Limb (tissue), 2 donors: ENCODE measurements around the gene PTBP3.
A peak's percentile ranks its signal among the peaks of the same experiment; 100 is the strongest.

Experiments
- DNase-seq, 2 donors: peaks; one replicate each; pipeline ENCODE4 v3.0.0-alpha.2; 2016; ENCODE audit errors: extremely low spot score in 2 of 2

The PTBP3 gene

DNA sequence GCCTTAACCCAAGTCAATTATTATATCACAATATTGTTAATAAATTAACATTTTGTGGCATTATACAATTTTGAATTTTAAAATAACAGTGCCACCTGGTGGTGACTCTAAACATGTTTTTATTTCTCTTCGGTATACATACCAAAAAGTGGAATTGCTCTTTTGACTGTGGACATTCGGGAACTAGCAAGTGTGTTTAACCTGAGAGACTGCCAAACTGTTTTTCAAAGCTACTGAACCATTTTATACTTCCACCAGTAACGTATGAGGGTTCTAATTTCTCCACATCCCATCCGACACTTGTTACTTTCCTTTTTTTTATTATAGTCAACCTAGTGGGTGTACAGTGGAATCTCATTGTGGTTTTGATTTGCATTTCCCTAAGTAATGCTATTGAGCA, 28.2 kb upstream of the PTBP3 start:
- peak in 1 of 2 donors; percentile 62 for DNase-seq

DNA sequence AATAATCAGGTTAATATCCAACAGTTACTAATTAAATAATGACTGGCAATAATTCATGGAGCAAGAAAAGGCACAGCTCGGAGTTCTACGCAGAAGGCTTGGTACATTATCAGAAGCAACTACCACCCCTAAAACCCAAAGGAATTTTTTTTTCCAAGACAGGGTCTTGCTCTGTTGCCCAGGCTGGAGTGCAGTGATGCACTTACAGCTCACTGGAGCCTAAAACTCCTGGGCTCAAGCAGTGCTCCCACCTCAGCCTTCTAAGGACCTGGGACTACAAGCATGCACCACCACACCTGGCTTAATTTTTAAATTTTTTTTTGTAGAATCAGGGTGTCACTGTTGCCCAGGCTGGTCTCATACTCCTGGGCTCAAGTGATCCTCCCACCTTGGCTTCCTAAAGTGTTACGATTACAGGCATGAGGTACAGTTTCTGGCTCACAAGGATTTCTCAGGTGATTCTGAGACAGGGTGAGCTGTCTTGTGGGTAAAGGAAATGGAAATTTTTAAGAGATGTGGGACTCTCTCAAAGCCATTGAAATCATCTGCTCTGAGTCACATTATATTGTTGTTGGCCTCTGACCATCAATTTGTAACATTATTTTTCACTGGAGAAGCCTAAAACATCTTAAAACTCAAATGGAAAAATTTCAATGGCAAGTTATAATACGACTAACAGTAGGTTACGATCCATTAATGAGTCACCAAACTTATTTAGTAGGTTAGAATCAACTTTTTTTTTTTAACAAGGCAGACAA, 26.8 kb upstream of the PTBP3 start:
- no peak for DNase-seq

DNA sequence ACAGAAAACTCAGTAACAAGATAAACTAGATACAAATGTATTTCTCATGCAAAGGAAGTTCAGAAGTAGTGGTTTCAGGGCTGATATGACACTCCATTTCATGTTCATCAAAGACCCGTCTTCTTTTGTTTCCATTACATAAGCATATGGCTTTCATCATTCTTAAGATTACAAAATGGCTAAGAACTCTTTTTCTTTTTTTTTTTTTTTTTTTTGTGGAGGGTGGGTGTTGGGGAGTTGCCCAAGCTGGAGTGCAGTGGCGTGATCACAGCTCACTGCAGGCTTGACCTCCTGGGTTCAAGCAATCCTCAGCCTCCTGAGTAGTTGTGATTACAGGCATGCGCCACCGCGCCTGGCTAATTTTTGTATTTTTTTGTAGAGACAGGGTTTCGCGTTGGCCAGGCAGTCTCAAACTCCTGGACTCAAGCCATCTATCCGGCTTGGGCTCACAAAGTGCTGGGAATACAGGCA, 22.0 kb upstream of the PTBP3 start:
- no peak for DNase-seq

DNA sequence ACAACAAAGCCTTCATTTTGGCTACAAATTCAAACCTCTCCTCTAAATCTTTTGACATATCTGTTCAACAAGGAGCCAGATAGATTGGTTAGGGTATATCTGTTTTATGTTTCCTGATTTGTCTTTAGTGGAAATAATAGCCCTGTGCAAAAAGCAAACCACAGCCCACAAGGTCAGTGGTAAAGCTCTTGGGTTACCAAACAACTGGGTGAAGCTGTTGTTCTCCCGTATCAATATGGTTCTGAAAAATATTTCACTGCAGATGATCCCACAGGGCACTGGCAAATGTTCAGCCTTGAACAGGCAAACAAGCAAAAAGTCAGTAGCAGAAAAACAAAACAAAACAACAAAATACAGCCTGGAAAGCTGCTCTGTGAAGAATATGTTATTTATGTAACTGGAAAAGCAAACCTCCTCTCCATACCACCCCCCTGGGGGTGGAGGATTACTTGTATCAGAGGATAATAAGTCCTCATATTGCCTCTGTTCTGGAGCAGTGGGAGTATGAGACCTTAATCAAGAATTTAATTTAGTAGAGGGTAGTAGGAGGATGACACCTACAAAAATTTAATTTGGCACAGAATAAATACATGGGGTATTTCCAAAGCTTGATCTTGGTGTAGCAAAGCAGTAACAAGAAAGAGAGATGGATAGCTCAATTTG, 20.8 kb upstream of the PTBP3 start:
- DNase-seq = no peak

DNA sequence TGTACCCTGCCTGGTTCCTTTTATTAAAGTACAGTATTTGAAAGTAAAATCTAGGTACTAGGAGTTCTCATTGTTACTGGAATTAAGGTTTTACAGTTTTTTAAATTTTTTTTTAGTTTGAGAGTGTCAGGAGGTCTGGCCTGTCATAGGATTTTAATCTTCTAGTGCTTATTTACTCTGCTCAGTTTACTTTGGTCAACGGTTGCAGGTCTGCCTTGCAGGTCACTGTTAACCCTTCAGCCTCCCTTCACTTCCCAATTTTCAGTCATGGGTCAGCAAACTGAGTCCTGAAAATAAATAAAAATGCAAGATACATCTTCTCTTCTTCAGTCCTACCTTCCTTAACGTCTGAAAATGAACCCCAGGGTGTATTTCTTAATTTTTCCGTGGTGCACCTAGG, 18.8 kb upstream of the PTBP3 start:
- no peak for DNase-seq

DNA sequence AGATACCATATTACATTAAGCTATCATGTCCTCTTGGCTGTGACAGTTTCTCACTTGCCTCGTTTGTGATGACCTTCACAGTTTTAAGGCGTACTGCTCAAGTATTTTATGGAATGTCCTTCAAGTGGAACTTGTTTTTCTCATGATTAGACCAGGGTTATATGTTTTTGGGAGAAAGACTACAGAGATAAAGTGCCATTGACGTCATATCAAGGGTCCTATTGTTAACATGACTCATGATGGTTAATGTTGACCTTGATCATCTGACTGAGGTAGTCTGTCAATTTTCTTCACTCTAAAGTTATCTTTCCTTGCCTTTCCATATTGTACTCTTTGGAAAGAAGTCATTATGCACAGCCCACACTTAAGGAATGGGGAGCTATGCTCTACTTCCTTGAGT, 17.8 kb upstream of the PTBP3 start:
- DNase-seq = no peak

DNA sequence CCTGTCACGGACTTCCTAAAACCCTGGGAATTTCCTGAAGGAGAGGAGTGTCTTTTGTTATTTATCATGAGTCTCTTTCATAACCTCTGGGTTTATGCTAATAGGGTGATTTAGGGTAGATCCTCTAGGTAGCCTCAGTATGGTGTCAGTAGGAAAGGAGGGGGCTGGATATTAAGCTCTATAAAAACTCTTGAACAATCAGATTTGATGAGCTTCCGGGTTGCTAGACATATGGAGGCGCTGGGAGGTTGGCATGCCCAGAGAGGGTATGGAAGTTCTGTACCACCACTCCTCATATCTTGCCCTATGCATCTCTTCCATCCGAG, 15.6 kb upstream of the PTBP3 start:
- DNase-seq = no peak

DNA sequence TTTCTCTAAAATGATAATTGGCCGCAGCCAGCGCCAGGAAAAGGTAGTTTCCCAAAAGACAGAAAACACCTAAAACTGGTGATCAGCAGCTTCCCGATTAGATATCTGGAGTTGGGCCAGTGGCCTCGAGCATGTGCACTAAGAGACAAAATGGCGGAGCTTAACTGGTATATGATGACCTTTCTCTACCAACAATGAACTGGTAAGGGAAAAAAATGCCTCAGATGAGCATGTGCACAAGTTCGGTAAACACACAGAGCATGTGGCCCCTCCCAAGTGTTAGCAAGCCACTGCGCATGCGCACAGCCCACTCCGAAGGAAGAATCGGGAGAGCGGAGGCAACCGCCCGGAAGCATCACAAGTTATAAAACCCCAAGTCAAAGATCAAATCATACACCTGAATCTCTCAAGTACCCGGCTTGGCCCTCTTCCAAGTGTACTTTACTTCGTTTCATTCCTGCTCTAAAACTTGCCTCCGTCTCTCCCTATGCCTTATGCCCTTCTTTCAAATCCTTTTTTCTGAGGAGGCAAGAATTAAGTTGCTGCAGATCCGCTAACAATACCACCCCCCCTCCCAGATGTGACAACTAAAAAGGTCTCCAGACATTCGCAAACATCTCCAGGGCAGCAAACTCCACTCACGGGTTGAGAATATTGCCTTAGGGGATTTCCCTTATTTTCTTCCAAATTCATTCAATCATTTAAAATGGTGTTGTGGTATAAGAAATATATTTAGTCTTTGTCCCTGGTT, 15.0 kb upstream of the PTBP3 start:
- peak; percentile 69 to 82 for DNase-seq

DNA sequence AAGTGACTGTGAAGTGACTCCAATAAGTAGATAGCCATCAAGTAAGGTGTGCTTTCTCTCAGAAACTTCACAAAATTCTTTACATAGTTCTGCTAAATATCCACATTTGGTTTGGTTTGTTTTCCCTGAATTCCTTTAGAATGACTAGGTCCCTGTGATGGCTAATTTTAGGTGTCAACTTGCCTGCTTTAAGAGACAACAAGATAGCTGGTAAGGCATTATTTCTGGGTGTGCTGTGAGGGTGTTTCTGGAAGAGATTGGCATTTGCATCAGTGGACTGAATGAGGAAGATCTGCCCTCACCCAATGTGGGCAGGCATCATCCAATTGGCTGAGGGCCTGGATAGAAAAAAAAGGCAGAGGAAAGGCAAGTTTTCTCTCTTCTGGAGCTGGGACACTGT, 8.3 kb upstream of the PTBP3 start:
- DNase-seq = no peak

DNA sequence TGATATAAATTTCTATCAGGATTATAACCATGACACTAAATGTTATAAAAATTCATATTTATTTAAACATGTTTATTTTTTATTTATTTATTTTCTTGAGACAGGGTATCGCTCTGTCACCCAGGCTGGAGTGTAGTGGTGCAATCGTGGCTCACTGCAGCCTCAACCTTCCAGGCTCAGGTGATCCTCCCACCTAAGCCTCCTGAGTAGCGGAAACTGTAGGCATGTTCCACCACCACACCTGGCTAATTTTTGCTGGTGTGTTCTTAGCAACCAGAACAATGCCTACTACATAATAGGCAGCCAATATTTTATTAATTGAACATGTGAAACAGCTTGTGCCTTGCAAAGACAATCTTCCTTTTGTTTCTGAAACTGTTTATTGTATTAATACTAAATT, 6.5 kb upstream of the PTBP3 start:
- DNase-seq = no peak

DNA sequence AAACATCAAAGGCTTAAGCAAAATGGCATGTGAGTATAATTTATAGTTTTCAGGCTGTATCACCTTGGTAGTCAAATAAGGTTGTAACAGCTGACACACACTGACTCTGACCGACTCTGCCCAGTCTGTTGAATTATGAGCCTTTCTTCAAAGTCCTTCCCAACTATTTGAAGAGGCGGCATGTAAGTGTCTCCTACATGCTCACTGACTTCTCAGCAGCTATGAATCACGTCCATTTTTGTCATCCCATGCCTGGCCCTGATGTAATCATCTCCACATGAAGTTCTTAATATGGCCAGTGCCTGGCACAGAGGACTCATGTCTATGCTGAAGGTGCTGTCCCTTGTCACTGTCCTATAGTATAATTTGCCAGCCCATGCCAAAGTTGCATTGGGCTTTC, 5.1 kb upstream of the PTBP3 start:
- no peak for DNase-seq

DNA sequence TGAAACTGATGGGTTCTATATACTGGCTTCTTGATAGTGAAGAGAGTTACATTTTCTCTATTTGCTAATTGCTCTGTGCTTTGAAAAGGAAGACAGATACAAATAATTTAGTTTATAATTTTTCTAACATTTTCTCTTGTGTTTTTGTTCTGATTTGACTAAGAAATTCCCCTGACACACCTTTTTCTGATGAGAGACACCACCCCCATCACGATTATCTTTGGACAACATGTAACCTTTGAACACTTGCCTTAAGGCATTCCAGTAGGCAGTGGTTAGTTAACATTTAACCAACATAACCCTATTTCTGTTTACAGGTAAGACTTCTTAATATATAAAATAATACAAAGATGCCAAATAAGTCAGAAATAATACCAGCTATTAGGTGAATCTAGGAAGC, 4.1 kb upstream of the PTBP3 start:
- DNase-seq = no peak

DNA sequence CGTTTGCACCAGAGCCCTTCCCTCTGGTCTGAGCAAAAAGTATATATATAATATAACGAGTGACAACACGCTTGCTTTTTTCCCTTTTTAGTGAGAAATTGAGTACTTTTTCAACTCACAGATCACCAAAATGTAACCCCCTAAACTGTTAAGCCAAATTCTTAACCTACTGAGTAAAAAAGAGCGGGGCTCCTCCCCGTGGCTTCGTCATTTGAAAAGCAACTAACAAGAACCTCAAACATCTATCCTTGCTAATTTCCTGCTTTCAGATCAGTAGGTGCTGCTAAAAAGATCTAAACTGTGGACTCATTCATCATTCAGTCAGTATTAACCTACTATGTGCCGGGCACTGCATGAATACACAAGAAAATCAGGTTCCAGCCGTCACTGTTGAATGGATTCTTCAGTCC, 1.0 kb upstream of the PTBP3 start:
- DNase-seq = peak in 1 of 2 donors; percentile 20

DNA sequence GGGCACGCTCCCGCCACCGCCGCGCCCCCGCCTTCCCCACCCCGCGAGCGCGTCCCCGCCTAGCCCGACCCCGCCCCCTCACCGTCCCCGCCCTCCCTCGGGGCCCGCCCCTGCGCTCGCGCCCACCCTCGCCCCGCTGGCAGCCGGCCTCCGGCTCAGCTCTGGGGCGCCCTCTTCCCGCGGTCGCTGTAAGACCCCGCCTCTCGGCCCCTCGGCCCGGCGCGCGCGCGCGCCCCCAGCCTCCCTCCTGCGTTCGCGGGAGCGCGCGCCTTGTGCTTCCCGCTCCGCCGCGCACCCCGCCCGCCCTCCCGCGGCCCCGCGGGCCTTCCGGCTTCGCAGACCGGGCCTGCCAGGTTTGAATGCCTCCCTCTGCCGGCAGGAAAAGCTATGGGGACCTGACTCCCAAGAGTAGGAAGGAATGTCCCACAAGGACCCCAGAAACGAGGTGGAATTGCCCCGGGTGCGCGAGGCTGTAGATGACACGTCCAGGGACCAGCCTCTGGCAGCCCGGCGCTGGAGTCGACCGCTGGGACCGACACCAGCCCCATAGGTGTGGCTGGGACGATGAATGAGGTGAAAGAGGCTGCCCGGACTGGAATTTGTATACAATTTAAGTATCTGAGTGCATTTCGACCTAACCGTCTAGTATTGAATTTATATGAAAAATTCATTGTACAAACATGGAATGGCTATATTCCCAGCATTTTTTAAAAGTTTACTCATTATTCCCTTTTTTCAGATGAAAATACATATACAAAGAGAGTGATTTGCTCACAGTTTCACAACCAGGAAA, 416 bp upstream of the PTBP3 start:
- DNase-seq = peak; percentile 98 to 99

DNA sequence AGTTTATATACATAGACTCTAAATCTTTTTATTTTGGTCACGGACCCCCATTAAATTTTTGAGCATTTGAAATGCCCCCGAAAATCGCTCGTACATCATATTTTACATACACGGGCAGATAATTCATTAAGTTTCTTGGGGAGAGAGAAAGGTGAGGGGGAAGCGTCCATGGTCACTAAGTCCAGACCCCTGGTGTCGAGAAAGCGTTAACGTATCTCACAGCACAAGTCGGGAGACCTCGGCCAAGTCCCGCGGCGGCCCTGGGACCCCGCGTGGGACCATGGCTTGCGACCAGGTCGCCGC, 794 bp downstream of the PTBP3 start:
- no peak for DNase-seq

DNA sequence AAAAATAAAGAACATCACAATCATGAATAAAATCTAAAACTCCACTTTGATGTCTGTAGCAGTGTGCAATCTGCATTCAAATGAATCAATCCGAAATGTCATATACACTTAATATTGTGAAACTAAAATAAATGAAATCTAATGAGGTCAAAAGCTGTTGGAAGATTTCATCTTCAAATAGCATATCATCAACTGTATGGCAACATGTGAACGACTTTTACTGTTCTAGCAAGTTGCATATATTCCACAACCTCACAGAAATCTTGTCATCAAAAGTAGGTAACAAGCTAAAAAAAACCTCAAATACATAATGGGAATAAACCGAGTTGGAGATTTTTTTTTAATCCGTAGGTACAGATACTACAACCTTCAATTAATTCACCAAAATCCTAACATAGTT, 1.2 kb downstream of the PTBP3 start:
- no peak for DNase-seq

DNA sequence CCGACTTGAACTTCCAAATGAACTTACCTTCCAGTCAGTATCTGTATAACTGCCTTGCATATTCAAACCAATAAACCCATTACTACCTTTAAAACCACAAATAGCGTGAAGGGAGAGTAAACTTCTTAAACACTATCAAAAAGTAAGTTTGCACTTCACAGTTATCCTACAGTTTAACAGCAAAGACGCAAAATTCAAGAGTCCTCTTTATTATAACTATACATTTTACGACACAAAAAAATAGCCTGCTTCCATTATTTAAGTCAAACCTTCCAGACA, 1.8 kb downstream of the PTBP3 start:
- no peak for DNase-seq

DNA sequence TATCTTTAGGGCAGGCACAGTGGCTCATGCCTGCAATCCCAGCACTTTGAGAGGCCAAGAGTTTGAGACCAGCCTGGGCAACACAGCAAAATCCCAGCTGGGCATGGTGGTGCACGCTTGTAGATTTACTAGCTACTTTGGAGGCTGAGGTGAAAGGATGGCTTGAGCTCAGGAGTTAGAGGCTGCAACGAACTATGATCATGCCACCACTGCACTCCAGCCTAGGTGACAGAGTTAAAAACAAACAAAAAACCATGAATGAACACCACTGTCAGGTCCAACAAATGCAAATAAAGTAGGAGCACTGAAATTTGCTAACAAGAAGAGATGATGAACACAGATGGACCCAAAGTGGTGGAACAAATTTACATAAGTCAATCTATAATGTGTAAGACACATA, 4.9 kb downstream of the PTBP3 start:
- no peak for DNase-seq

DNA sequence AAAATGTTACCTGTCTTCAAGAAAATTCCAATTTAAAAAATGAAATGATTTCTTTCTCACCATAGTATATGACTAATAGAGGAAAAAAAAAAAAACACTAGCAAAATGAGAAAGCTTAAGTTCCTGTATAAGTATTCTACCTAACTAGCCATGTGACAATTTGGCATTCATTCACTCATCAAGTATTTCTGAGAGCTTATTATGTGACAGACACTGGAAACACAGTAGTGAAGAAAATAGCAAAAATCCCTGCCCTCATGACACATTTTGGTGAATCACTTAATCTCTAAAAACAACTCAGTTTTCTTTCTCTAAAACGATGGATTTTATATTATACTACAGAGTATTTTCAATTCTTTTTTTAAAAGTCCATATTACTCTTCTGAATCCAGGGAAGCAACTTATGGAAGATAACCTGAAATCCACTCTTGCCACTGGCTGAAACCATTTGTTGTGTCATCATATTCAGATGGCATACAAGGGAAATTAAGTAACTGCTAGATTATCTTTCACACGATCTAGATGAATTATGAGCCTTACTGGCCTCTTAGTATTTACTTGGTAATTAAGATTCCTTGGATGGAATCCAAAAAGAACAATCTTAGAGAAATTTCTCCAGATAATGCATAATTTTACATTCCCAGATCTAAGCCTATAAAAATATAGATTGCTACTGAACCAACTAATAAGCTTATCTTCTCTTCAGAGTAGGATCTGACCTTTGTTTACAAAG, 5.5 kb downstream of the PTBP3 start:
- DNase-seq = no peak

DNA sequence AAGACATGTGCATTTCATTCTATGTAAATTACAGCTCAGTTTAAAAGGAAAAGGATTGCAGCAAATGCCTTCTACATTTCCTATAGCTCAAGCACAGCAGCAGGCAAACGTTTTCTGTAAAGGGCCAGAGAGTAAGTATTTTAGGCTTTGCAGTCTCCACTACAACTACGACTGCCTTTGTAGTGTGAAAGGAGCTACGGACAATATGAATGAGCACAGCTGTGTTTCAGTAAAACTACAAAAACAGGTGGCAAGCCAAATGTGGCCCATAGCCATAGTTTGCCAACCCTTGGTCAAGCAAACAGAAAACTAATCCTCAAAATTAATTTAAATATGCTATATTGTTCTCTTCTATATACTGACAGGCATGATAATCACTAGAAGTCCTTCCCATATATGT, 7.2 kb downstream of the PTBP3 start:
- no peak for DNase-seq

DNA sequence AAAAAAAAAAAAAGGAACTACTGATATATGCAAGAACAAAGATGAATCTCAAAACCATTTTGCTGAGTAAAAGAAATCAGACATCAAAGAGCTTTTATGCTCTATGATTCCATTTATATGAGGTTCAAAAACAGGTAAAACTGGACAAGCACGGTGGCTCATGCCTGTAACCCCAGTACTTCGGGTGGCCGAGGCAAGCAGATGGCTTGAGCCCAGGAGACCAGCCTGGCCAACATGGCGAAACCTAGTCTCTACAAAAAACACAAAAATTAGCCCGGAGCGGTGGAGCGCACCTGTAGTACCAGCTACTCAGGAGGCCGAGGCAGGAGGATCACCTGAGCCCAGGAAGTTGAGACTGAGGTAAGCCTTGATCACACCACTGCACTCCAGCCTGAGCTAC, 7.8 kb downstream of the PTBP3 start:
- no peak for DNase-seq

DNA sequence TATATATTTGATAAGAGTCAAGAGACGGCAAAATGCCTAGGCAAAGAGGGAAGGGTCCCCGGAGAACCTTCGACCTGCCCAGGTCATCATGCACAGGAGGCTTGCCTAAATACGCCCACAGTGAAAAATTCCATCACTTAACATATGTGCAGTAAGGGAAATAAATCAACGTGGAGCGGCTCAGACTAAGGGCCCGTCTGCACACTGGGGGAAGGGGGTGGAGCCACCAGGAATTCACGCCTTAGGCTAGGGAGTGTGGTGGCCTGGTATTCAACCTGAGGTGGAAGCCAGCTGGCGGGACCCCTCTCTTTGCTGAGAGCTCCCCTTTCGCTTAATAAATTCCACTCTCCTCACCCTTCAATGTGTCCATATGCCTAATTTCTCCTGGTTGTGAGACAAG, 8.3 kb downstream of the PTBP3 start:
- no peak for DNase-seq
